Bronchial epithelial cell (primary cell): Measurements from ENCODE around the gene SCG5. TPM values are rescaled to one million over a fixed set of nuclear protein-coding genes. Genes with fewer than 3 reads are reported as not detected.

ENCODE experiments used
- DNase-seq: peaks from one replicate; pipeline ENCODE4 v3.0.0-alpha.2; 2010; ENCODE audit warnings: low read depth
- FAIRE-seq: peaks from 2 replicates; lab custom pipeline; 2011; peaks lifted over from hg19 to GRCh38; lab: Jason Lieb, UNC
- H3K27me3 ChIP-seq: 2 replicates; pipeline ENCODE4 v1.5.1; 2011; ENCODE audit warnings: low read length; ENCODE audit not compliant: control insufficient read depth, insufficient read depth
- H3K36me3 ChIP-seq: 2 replicates; pipeline ENCODE4 v1.5.1; 2011; ENCODE audit warnings: low read length; ENCODE audit not compliant: control insufficient read depth, insufficient read depth
- H3K4me3 ChIP-seq: 2 replicates; pipeline ENCODE4 v1.5.1; 2011; ENCODE audit warnings: mild to moderate bottlenecking, low read depth, low read length, control low read depth
- total RNA-seq: library from RNA; depleted of rRNA; stranded (reverse); fragments of >200 nt; gene quantifications from 2 replicates; pipeline ENCODE4 v1.2.1, GENCODE V29; 2014
- TF ChIP-seq, protein P1 (sequence below): IDR thresholded peaks from 2 replicates; pipeline ENCODE4 v1.5.1; 2011; ENCODE audit warnings: mild to moderate bottlenecking, moderate library complexity, low read length, control low read depth, inconsistent platforms; ENCODE audit not compliant: insufficient read depth, severe bottlenecking

Gene SCG5
- total RNA-seq, 1 donor from 2014 or later = 11.8 TPM

DNA sequence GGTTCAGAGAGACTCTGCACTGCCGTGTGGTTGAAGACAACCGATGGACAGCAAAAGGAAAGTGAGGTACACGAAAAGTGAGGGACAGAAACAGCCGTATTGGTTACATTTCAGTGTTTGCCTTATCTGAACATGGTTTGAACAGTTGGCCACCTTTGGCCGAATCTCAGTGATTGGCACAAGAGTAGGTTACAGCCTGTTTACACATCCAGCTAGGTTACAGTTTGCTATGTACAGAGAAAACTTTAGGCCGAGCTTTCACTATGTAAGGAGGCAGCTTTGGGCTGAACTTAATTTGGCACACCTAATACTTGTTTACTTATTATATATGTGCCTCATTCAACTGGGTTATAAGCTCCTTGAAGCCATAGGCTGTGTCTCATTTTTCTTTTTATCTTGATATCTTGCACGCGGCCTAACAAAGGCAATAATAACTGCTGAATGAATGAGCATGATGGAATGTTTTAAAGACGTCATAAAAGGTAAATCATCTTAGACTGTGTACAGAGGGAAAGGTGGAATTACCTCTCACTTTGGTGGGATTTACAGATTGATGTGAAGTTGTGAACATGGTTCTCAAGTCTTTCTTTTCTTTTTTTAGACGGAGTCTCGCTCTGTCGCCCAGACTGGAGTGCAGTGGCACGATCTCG, 59.1 kb downstream of the SCG5 start:
- Histone ChIP-seq H3K36me3 (no peaks in the 10 kb centered on the region), H3K4me3 (no peak overlapping the region), H3K27me3 (no peaks in the 10 kb centered on the region)
- no peak for FAIRE-seq
- TF ChIP-seq, protein P1, sequence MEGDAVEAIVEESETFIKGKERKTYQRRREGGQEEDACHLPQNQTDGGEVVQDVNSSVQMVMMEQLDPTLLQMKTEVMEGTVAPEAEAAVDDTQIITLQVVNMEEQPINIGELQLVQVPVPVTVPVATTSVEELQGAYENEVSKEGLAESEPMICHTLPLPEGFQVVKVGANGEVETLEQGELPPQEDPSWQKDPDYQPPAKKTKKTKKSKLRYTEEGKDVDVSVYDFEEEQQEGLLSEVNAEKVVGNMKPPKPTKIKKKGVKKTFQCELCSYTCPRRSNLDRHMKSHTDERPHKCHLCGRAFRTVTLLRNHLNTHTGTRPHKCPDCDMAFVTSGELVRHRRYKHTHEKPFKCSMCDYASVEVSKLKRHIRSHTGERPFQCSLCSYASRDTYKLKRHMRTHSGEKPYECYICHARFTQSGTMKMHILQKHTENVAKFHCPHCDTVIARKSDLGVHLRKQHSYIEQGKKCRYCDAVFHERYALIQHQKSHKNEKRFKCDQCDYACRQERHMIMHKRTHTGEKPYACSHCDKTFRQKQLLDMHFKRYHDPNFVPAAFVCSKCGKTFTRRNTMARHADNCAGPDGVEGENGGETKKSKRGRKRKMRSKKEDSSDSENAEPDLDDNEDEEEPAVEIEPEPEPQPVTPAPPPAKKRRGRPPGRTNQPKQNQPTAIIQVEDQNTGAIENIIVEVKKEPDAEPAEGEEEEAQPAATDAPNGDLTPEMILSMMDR = no peak
- no peak for DNase-seq

DNA sequence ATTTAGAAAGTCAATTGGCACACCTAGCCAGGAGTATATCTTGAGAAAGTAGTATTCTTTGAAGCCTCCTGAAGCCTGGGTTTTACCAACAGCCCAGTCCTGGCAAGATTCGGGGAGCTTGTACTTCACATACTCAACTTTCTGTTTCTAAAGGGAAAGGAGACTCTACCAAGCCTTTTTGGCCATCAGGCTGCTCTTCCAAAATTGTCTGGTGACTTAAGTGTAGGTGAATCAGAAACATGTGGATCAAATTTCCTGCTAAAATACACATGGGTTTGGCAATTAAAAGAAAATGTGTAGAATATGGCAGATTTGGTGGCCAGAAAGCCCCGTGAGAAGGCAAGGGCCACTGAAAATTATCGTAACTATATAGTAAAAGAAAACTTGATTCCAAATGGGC, 60.4 kb downstream of the SCG5 start:
- no peaks in the 10 kb centered on the region for H3K27me3 ChIP-seq
- TF ChIP-seq, protein P1 = no peak
- DNase-seq (peak; percentile 31), FAIRE-seq (no peak)
- H3K4me3 ChIP-seq = no peak overlapping the region
- no peaks in the 10 kb centered on the region for H3K36me3 ChIP-seq

DNA sequence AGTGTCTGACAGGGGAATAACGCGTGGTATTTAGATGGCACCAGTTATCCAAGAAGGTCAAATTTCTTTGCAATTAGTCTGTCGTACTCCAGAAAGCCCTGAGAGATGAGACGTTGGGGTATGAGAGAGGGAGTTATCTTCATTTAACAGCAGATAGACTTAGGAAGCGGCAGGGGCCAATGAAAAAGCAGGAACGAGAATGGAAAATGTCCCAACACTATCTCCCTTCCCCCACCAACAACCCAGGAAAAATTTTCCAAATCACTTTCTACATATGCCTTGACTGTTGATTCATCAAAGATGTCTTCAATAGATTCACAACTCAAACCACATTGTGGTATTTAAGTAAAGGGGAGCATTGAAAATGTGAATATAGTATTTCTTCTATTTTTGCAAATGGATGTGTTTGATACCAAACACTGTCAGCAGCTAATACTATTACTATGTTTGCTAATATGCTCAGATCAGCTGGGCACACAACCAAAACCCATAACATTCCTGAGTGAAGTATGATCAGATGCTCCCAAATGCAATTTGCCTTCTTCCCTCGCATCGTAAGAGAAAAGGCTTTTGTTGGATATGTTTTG, 63.0 kb downstream of the SCG5 start:
- TF ChIP-seq, protein P1 = no peak
- Histone ChIP-seq H3K4me3 (no peak overlapping the region), H3K36me3 (no peaks in the 10 kb centered on the region), H3K27me3 (peaks cover 3% of the 10 kb centered on the region)
- FAIRE-seq (no peak), DNase-seq (no peak)

DNA sequence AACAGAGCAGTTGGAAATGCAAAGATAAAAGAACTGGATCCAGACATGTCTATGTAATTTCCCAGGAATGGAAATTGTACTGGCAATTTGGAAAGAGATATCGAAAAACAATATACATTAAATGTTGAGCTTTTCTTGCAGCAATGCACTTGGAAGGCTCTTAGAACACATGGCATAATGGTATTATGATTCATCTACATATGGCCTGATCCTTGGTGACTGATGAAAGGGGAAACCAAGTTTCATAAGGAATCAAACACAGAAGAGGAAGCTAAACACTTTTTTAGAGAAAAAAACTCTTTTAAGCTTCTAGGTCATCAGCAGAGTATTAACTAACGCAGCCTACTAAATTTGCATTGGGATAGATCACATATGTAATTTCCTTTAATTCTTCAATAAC, 63.9 kb downstream of the SCG5 start:
- Histone ChIP-seq H3K4me3 (no peak overlapping the region), H3K27me3 (peaks cover 3% of the 10 kb centered on the region), H3K36me3 (no peaks in the 10 kb centered on the region)
- DNase-seq (peak; percentile 55), FAIRE-seq (no peak)
- TF ChIP-seq, protein P1 = no peak

DNA sequence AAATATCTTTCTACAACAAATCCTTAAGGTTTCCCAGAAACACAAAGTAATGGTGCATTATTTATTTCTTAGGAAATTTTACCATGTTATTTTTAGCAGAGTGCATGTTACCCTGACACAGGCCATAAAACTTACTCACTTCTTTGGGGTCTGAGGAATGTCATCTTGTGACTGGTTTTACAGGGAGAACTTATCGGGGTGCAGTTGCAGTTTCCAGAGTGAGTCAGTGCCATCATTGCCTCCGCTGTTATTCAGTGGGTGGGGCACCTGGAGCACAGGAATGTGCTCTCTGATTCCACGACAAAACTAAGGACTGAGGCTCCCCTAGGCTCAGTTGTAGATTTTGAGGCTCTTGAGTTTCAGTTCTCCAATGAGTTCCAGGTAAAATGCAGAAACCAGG, 65.2 kb downstream of the SCG5 start:
- Histone ChIP-seq H3K4me3 (no peak overlapping the region), H3K36me3 (no peaks in the 10 kb centered on the region), H3K27me3 (peaks cover 3% of the 10 kb centered on the region)
- DNase-seq (peak; percentile 46), FAIRE-seq (no peak)
- TF ChIP-seq, protein P1 = no peak

DNA sequence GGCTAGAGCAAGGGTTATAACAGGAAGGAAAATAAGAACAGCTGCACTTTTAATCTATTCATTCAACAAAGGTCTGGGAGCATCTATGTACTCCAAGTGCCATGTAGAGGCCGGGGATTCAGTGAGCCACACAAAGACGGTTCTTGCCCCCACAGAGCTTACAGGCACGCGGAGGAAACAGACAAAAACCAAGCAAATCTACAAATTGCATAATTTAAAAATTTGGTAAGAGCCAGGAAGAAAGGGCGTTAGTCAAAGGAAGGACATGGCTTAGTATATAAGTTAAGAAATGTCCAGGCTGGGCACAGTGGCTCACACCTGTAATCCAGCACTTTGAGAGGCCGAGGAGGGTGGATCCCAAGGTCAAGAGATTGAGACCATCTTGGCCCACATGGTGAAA, 65.9 kb downstream of the SCG5 start:
- no peak overlapping the region for H3K4me3 ChIP-seq
- peaks cover 5% of the 10 kb centered on the region for H3K27me3 ChIP-seq
- no peaks in the 10 kb centered on the region for H3K36me3 ChIP-seq
- TF ChIP-seq, protein P1 = no peak
- FAIRE-seq (no peak), DNase-seq (no peak)
